ENCODE results near the gene SETDB1.

- TF ChIP-seq CTCF (IDR thresholded peaks at IDR 0.05; ENCODE audit: low read depth, low read length, missing input control) (no peak), REST (IDR thresholded peaks at IDR 0.05) (no peak), FOXA1 (IDR thresholded peaks at IDR 0.05) (no peak), MAX (IDR thresholded peaks at IDR 0.05) (no peak), ZBTB33 (IDR thresholded peaks at IDR 0.05) (no peak), EGR1 (IDR thresholded peaks at IDR 0.05; ENCODE audit: low read depth in 2 of 2) (no peak), RXRA (IDR thresholded peaks at IDR 0.05) (no peak)
Observed at GRCh38 chr1:150893336-150893913, 32.7 kb upstream of the SETDB1 start.
